Suprapubic skin (tissue), 4 donors: Measurements from ENCODE around the gene LRP1B. TPM values are rescaled to one million over a fixed set of nuclear protein-coding genes. Genes with fewer than 3 reads are reported as not detected.
"Not testable (repeated sequence)": the region's sequence is repeated elsewhere in the genome, so short reads cannot be mapped to it uniquely, and the experiment has no call there.

Experiments
- DNase-seq, 2 donors: peaks; one replicate each; pipeline ENCODE4 v3.0.0-alpha.2; 2019; ENCODE audit warnings: low spot score in 2 of 2
- H3K27ac ChIP-seq: fragments of 200-600 bp; sonication (generic); one replicate; pipeline ENCODE4 v1.5.1; 2019
- H3K27me3 ChIP-seq: fragments of 200-600 bp; sonication (generic); one replicate; pipeline ENCODE4 v1.5.1; 2019
- H3K36me3 ChIP-seq: fragments of 200-600 bp; sonication (generic); one replicate; pipeline ENCODE4 v1.5.1; 2019
- H3K4me1 ChIP-seq: fragments of 200-600 bp; sonication (generic); one replicate; pipeline ENCODE4 v1.5.1; 2019
- H3K4me3 ChIP-seq: fragments of 200-600 bp; sonication (generic); one replicate; pipeline ENCODE4 v1.5.1; 2019; ENCODE audit warnings: mild to moderate bottlenecking
- H3K9me3 ChIP-seq: fragments of 200-600 bp; sonication (generic); one replicate; pipeline ENCODE4 v1.5.1; 2019
- CTCF ChIP-seq, 2 donors: fragments of 200-600 bp in 1 of 2; fragments of 450-650 bp in 1 of 2; sonication (generic) in 1 of 2; IDR thresholded peaks; one replicate each; pipeline ENCODE4 v1.5.1; 2016 to 2019; ENCODE audit warnings: antibody characterized with exemption in 2 of 2, mild to moderate bottlenecking in 1 of 2, moderate library complexity in 1 of 2
- EP300 ChIP-seq: sonication (generic); formaldehyde crosslinking; IDR thresholded peaks from one replicate; pipeline ENCODE4 v1.6.1; 2017; ENCODE audit warnings: antibody characterized with exemption
- POLR2A ChIP-seq, 2 donors: fragments of 450-650 bp; IDR thresholded peaks; one replicate each; pipeline ENCODE4 v1.6.1; 2017; ENCODE audit warnings: antibody characterized with exemption in 2 of 2, mild to moderate bottlenecking in 2 of 2, moderate library complexity in 2 of 2
- POLR2AphosphoS5 ChIP-seq, 3 donors: sonication (generic); formaldehyde crosslinking; IDR thresholded peaks; one replicate each; pipeline ENCODE4 v1.6.1; 2017; ENCODE audit warnings: antibody characterized with exemption in 3 of 3
- WGBS: methylation state at CpG from one replicate; pipeline ENCODE4 v1.1.5; 2018; 5-methylcytosine and 5-hydroxymethylcytosine counted together
- total RNA-seq, 4 donors: library from RNA; depleted of rRNA; stranded (reverse); fragments of >200 nt; gene quantifications; one replicate each; pipeline ENCODE4 v1.1.0, GENCODE V29; 2016

LRP1B gene
- total RNA-seq, 4 donors from 2014 or later = 0.11 to 2.7 (median 1.3) TPM

DNA sequence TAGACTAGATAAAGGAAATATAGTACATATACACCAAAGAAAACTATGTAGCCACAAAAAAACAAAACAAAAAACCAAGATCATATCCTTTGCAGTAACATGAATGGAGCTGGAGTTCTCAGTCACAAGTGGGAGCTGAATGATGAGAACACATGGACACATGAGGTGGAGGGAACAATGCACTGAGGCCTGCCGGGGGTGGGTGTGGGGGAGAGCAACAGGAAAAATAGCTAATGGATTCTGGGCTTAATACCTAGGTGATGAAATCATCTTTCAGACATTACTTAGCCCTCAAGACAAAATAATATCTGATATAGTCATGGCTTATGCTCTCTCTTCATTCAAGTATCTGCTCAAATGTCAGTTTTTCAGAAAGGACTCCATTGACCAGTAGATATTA, 930.6 kb downstream of the LRP1B start:
- DNase-seq = no peak
- WGBS = 77% methylated on average over 1 of the region's 1 CpG
- no peak for TF ChIP-seq CTCF (IDR thresholded peaks at IDR 0.05)
- no peak for TF ChIP-seq POLR2A (IDR thresholded peaks at IDR 0.05)
- TF ChIP-seq EP300 = no peak
- TF ChIP-seq POLR2AphosphoS5 (IDR thresholded peaks at IDR 0.05) = no peak
- Histone ChIP-seq H3K27me3 (no peaks in the 10 kb centered on the region), H3K4me3 (no peak overlapping the region), H3K4me1 (no peaks in the 10 kb centered on the region), H3K27ac (no peak overlapping the region), H3K36me3 (no peaks in the 10 kb centered on the region), H3K9me3 (peaks cover 5% of the 10 kb centered on the region)

DNA sequence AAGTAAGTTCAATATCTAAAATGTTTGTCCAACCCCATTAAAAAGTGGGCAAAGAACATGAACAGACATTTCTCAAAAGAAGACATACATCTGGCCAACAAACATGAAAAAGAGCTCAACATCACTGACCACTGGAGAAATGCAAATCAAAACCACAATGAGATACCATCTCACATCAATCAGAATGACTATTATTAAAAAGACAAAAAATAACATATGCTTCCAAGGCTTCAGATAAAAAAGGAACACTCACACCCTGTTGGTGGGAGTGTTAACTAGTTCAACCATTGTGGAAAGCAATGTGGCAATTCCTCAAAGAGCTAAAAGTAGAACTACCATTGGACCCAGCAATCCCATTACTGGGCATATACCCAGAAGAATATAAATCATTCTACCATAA, 931.1 kb downstream of the LRP1B start:
- DNase-seq = no peak
- Histone ChIP-seq H3K9me3 (peaks cover 5% of the 10 kb centered on the region), H3K4me3 (no peak overlapping the region), H3K27ac (no peak overlapping the region), H3K27me3 (no peaks in the 10 kb centered on the region), H3K36me3 (no peaks in the 10 kb centered on the region), H3K4me1 (no peaks in the 10 kb centered on the region)
- no peak for TF ChIP-seq EP300
- TF ChIP-seq CTCF (IDR thresholded peaks at IDR 0.05) = no peak

DNA sequence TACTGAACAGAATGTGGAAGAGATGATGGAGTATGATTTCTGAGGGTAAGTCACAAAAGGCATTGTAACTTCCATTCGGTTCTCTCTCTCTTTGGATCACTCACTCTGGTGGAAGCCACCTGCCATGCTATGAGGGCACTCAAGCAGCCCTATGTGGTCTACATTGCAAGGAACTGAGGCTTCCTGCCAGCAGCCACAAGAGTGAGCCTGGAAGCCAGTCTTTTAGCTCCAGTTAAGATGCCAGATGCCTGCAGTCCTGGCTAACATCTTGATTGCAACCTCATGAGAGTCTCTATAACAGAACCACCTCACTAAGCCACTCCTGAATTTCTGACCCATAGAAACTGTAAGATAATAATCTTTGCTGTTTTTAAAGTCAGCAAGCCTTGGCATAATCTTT, 935.7 kb downstream of the LRP1B start:
- Histone ChIP-seq H3K9me3 (no peaks in the 10 kb centered on the region), H3K36me3 (no peaks in the 10 kb centered on the region), H3K27me3 (no peaks in the 10 kb centered on the region), H3K4me3 (no peak overlapping the region), H3K27ac (no peak overlapping the region), H3K4me1 (no peaks in the 10 kb centered on the region)
- TF ChIP-seq EP300 (no peak), CTCF (IDR thresholded peaks at IDR 0.05) (no peak), POLR2A (IDR thresholded peaks at IDR 0.05) (no peak), POLR2AphosphoS5 (IDR thresholded peaks at IDR 0.05) (no peak)
- WGBS = 88% methylated on average over 1 of the region's 1 CpG
- DNase-seq = no peak

- DNase-seq = no peak
- Histone ChIP-seq H3K27ac (no peak overlapping the region), H3K27me3 (no peaks in the 10 kb centered on the region), H3K4me1 (no peaks in the 10 kb centered on the region), H3K36me3 (no peaks in the 10 kb centered on the region), H3K4me3 (no peak overlapping the region), H3K9me3 (no peaks in the 10 kb centered on the region)
- TF ChIP-seq EP300 (no peak), CTCF (IDR thresholded peaks at IDR 0.05) (no peak), POLR2AphosphoS5 (IDR thresholded peaks at IDR 0.05) (no peak), POLR2A (IDR thresholded peaks at IDR 0.05) (no peak)
- 46% methylated on average over 4 of the region's 4 CpGs for WGBS
These were observed 943.8 kb downstream of the LRP1B start for GRCh38 chr2:141187075-141187439.

DNA sequence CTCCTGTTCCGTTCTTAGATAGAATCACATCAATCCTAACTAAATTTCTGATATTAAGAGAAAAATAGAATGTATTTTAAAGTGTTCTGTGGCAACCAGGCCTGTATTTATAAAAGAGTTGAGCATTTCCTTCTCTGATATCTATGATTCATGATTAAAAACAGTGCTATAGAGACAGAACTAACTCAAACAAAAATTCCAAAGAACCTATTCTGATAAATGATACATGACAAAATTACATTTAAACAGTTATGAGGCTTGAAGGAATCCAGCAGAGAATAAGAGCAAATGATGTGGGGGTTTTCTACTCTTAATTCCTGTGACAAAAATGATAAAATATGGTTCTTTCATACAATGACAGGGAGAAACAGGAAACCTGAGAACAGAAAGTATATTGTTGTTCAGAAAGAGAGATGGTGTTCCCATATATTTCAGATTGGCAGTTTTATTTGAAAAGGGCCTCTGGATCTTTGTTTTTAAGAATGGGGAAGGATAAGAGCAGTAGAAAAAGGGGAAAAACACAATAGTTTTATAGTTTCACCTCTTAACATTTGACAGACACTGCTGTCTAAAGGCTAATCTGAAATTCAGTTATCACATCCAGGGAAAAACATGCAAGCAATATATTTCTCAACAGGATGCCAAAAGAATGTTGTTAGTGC, 944.3 kb downstream of the LRP1B start:
- no peak overlapping the region for H3K27ac ChIP-seq
- no peaks in the 10 kb centered on the region for H3K36me3 ChIP-seq
- no peak for TF ChIP-seq POLR2AphosphoS5 (IDR thresholded peaks at IDR 0.05)
- WGBS = 87% methylated on average over 1 of the region's 1 CpG
- no peak overlapping the region for H3K4me3 ChIP-seq
- H3K27me3 ChIP-seq = no peaks in the 10 kb centered on the region
- no peaks in the 10 kb centered on the region for H3K4me1 ChIP-seq
- no peak for DNase-seq
- no peaks in the 10 kb centered on the region for H3K9me3 ChIP-seq

DNA sequence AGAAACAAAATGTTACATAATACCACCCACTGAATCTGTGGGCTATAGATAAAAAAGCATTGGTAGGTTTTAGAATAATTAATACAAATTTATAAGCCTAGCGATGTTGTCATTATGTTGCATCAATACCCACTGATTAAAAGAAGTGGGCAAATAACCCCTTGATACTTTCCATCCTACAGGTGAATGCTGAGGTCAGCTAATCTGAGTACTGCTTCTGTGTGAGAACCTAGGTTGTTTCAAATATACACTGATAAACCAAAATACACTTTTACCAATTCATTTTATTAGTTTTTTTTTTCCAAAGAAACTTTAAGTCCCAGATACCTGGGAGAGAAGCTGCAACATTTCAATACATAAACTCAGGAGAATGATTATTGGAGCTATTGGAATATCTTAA, 948.6 kb downstream of the LRP1B start:
- no peak for DNase-seq
- no peak overlapping the region for H3K27ac ChIP-seq
- no peaks in the 10 kb centered on the region for H3K4me1 ChIP-seq
- H3K36me3 ChIP-seq = no peaks in the 10 kb centered on the region
- no peaks in the 10 kb centered on the region for H3K27me3 ChIP-seq
- no peaks in the 10 kb centered on the region for H3K9me3 ChIP-seq
- no peak overlapping the region for H3K4me3 ChIP-seq
- TF ChIP-seq POLR2A (IDR thresholded peaks at IDR 0.05) (no peak), CTCF (IDR thresholded peaks at IDR 0.05) (no peak), POLR2AphosphoS5 (IDR thresholded peaks at IDR 0.05) (no peak), EP300 (no peak)
- 96% methylated on average over 1 of the region's 1 CpG for WGBS

GRCh38 chr2:141169117-141169516, 961.7 kb downstream of the LRP1B start:
- H3K36me3 ChIP-seq, H3K4me1 ChIP-seq, H3K9me3 ChIP-seq, DNase-seq, H3K27me3 ChIP-seq, H3K27ac ChIP-seq, H3K4me3 ChIP-seq: not testable (repeated sequence)
- 90% methylated on average over 2 of the region's 2 CpGs for WGBS
